ENCODE measurements around the gene ATG7.
"Not testable (repeated sequence)": the region's sequence is repeated elsewhere in the genome, so short reads cannot be mapped to it uniquely, and the experiment has no call there.

Gene ATG7

GRCh38 chr3:11431319-11431718, 159.1 kb downstream of the ATG7 start:
- DNase-seq (ENCODE audit: low spot score), result no peak

- DNase-seq (ENCODE audit: low spot score), result no peak
Observed at GRCh38 chr3:11434017-11434526, 161.9 kb downstream of the ATG7 start.

- no peak for DNase-seq (ENCODE audit: low spot score)
Observed at GRCh38 chr3:11434563-11435096, 162.4 kb downstream of the ATG7 start.

DNA sequence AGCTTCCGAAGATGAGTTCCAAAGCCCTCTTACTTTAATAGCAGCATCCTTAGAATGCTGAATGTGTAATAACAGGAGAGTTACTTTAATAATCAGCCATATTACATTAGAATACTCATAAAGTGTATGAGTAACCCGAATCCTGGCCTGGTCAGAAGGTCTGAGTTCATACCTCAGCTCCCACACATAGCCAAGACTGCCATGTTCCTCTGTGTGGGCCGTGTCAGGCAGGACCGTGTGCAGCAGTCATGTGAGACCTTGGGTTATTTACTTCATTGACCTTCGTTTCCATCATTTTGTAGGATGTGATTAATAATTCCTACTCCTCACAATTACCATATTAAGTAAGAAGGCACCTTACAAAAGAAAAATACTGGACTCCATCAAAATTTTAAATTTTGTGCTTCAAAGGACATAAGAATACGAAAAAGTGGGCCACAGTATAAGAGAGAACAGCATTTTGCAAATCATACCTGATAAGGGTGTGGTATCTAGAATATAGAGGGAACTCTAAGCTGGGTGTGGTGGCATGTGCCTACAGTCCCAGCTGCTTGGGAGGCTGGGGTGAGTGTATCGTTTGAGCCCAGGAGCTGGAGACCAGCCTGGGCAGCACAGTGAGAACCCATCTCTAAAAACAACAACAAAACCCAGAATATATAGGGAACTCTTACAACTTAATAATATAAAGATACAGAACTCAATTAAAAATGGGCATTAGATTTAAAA, 163.4 kb downstream of the ATG7 start:
- no peak for DNase-seq (ENCODE audit: low spot score)

- no peak for DNase-seq (ENCODE audit: low spot score)
Observed at GRCh38 chr3:11436775-11437174, 164.6 kb downstream of the ATG7 start.

GRCh38 chr3:11437506-11437905, 165.3 kb downstream of the ATG7 start:
- no peak for DNase-seq (ENCODE audit: low spot score)

DNA sequence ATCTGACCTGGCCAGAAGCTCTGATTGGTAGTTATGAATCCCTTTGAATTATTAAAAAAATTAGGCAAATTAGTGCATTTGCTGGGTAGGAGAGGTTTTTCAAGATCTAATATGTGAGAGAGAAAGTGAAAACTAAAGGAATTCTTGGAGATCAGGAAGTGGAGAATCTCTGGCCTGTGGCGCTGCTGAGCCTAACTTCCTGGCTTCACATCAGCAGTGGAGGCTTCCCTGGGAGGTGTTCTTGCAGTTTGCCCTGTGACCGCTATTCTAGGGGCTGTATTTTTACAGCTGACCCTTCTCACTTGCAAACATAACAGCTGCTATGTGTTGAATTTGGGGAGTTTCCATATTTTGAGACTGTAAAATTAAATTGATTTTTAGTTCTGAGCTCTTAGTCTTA, 166.4 kb downstream of the ATG7 start:
- no peak for DNase-seq (ENCODE audit: low spot score)

DNA sequence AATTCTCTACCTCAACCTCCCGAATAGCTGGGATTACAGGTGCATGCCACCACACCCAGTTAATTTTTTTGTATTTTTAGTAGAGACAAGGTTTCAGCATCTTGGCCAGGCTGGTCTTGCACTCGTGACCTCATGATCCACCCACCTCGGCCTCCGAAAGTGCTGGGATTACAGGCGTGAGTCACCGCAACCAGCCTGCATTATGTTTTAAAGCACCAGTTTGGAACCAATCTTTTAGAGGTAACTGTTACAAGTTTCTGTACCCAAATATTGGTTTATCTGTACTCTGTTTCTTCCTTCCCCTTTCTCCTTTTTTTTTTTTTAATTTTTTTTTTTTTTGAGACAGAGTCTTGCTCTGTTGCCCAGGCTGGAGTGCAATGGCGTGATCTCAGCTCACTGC, 169.1 kb downstream of the ATG7 start:
- not testable (repeated sequence) for DNase-seq (ENCODE audit: low spot score)

DNA sequence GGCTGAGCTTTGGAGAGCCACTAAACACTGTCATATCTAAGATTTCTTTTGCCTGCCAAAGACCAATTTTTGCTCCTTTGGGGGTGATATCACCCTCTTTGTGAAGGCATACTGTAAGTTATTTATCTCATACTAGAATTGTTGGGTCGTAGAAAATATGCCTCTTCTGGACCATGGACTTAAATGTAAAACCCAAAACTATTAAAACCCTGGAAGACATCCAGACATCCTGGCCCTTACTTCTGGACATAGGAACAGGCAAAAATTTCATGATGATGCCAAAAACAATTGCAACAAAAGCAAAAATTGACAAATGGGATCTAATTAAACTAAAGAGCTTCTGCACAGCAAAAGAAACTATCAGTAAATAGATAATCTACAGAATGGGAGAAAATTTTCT, 172.2 kb downstream of the ATG7 start:
- no peak for DNase-seq (ENCODE audit: low spot score)

GRCh38 chr3:11445193-11445592, 173.0 kb downstream of the ATG7 start:
- not testable (repeated sequence) for DNase-seq (ENCODE audit: low spot score)

DNA sequence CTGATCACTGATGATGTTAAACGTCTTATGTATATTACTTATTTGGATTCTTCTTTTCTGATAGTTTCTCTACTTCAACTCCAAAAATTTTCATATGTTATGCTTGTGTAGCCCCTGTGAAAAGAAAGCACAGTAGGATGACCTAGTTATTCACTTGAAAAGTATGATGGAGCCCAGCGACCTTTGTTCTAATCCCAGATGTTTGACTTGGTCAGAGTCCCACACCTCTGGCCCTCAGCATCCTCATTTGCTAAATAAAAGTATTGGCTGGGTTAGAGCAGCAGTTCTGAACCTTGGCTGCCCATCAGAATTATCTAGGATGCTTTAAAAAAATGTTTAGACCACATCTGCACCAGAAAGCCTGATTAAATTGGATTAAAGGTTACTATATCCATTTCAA, 173.7 kb downstream of the ATG7 start:
- no peak for DNase-seq (ENCODE audit: low spot score)

GRCh38 chr3:11447584-11448200, 175.5 kb downstream of the ATG7 start:
- no peak for DNase-seq (ENCODE audit: low spot score)

DNA sequence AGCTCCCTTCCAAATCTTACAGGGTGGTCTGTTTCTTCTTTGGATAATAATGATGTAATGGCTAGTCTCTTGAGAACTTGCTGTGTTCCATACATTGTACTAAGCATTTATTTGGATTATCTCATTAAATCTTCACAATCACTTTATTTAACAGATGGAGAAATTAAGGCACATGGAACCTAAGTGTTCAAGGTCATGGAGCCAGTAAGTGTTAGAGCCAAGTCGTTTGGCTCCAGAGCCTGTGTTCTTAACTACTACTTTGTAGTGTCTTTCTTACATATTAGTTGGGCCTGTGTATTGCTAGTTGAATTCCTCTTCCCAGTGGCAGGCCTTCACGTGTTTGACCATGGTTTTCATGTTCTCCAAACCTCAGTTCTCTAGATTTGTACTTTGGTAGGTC, 177.8 kb downstream of the ATG7 start:
- DNase-seq (ENCODE audit: low spot score), result no peak

- no peak for DNase-seq (ENCODE audit: low spot score)
Observed at GRCh38 chr3:11452312-11452711, 180.1 kb downstream of the ATG7 start.

- DNase-seq (ENCODE audit: low spot score), result no peak
Observed at GRCh38 chr3:11452885-11453847, 181.0 kb downstream of the ATG7 start.

DNA sequence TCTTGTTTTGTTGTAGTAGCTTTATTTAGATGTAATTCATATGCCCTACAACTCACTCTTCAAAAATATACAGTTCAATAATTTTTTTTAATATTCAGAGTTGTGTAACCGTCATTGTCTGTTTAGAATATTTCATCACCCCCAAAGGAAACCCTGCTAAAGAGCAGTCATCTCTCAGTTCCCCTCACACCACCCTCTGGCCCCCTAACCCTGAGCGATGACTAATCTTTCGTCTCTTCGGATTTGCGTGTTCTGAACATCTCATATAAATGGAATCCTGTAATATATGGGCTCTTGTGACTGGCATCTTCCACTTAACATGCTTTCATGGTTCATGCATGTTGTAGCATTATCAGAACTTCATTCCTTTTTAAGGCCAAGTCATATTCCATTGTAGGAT, 183.8 kb downstream of the ATG7 start:
- no peak for DNase-seq (ENCODE audit: low spot score)

- DNase-seq (ENCODE audit: low spot score), result no peak
Observed at GRCh38 chr3:11457135-11457534, 184.9 kb downstream of the ATG7 start.

DNA sequence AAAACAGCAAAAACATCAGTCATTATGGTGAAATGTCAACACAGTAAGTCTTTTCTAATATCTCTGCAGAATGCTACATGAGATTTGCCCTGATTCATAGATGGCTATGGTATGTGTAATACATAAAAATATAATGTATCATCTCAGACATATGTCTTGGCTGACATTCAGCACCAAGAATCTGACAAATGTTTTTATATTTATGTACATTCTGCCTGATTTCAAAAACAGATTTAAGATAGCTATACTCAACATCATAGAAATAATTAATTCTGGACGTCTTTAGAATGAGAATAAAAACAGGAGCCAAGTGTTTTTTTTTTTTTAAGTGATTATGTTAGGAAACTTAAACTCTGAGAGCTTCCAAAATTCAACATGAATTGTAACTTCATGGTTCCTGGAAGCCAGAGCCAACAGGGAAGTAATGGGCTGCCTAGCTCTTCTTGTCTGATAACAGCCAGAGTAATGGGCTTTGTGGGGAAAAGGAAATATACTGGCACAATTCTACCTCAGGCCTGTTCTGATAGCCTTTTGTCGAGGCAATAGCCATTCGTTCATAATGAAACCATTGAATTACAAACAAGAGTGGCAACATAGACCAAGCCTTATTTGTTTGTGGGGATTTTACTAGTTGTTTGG, 187.1 kb downstream of the ATG7 start:
- DNase-seq (ENCODE audit: low spot score), result no peak

DNA sequence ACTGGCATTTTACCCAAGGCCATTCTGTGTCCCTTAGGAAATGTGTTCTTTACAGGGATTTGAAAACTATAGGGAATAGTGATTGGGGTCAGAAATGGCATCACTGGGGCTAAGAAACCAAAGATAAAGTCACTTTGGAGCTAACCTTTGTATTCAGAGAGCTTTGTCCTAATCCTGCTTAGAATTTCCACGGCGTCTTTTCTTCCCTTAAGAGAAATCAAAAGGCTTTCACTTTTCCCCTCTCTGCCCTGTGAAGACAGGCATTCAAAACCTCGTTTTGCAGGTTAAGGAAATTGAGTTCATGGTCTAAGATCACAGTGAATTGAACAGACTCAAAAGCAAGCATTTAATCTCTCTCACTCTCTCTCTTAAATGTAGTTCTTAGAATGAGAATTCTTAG, 189.0 kb downstream of the ATG7 start:
- DNase-seq (ENCODE audit: low spot score), result no peak

DNA sequence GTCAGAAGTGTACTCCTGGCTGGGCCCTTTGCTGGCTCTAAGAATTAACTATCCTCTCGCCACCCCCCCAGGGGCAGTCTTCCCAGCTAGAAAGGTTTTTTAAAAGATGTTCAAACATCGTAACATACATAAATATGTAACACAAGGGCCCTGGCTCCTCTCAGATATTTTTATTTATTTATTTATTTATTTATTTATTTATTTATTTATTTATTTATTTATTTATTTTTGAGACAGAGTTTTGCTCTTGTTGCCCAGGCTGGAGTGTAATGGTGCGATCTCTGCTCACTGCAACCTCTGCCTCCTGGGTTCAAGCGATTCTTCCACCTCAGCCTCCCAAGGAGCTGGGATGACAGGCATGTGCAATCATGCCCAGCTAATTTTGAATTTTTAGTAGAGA, 190.5 kb downstream of the ATG7 start:
- DNase-seq (ENCODE audit: low spot score), result not testable (repeated sequence)

- DNase-seq (ENCODE audit: low spot score), result no peak
Observed at GRCh38 chr3:11463591-11463990, 191.4 kb downstream of the ATG7 start.

GRCh38 chr3:11464356-11464755, 192.2 kb downstream of the ATG7 start:
- DNase-seq (ENCODE audit: low spot score), result no peak

Measured in CD4-positive, alpha-beta T cell treated with Interleukin-6 at 100 ng/mL for 8 hours (primary cell).